SW 1271 (cell line): ENCODE results near the gene C12orf57.
A peak's percentile ranks its signal among the peaks of the same experiment; 100 is the strongest.

Source experiments
- DNase-seq, 2 experiments: peaks; one replicate each; lab custom pipeline; 2025; lab: John Stamatoyannopoulos, UW

The C12orf57 gene

DNA sequence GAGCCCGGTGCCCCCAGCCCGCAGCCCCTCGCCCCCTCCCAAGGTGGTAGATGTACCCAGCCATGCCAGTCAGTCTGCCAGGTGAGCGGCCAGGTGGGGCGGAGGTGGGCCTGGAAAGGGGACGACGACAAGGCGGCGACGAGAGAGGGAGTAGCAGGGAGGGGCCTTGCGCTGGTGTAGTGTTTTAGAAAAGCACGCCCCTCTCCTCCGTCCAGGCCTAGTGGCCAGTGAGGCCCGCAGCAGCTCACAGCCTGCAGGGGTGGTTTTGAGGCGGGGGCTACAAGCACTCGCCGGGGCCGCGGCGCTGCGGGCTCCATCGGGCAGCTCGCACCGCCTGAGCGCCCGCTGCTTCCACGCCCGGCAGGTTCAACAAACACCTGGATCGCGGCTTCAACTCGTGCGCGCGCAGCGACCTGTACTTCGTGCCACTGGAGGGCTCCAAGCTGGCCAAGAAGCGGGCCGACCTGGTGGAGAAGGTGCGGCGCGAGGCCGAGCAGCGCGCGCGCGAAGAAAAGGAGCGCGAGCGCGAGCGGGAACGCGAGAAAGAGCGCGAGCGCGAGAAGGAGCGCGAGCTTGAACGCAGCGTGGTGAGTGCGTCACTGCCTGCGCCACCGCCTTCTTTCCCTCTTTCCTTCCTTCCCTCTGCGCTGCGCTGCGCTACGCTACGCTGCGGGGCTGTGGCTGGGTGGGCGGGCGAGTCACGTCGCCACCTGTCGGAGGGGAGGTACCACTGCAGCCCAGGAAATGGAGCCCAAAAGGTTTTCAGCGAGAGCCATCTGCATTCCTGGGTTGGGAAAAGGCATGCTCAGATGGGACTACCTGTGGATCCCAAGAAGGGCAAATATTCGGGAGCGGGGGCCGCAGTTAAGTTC is 6.1 kb upstream of the C12orf57 start:
- peak; percentile 87 to 94 for DNase-seq

GRCh38 chr12:6938353-6939190 is 5.2 kb upstream of the C12orf57 start:
- no peak for DNase-seq

DNA sequence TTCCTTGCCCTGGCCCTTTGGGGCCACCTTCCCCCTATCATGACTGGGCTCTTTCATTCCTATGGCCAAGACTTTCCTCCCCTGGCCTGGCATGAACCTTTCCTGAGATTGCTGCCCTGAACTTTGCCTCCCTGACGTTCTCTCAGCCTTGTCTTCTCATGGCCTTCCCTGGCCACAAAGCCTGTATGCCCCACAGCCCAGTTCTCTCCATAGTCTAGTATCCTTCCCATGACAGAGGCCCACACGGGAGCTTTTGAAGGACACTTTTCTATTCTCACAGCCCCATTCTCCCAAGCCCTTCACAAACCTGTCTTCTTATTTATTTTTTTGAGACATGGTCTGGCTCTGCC is 4.7 kb upstream of the C12orf57 start:
- DNase-seq: no peak

DNA sequence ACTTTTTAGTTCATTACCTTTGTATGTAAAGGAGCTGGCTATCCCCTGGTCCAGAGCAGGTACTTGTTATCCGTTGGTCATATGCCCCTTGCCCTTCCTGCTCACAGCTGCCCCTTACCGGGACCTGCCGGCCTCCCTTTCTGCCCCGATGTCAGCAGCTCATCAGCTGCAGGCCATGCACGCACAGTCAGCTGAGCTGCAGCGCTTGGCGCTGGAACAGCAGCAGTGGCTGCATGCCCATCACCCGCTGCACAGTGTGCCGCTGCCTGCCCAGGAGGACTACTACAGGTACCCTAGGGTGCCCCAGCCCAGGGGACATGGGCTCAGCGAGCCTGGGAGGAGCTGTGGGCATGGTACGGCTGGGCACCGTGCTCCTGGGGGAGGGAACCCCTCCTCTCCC is 2.6 kb upstream of the C12orf57 start:
- DNase-seq: no peak

DNA sequence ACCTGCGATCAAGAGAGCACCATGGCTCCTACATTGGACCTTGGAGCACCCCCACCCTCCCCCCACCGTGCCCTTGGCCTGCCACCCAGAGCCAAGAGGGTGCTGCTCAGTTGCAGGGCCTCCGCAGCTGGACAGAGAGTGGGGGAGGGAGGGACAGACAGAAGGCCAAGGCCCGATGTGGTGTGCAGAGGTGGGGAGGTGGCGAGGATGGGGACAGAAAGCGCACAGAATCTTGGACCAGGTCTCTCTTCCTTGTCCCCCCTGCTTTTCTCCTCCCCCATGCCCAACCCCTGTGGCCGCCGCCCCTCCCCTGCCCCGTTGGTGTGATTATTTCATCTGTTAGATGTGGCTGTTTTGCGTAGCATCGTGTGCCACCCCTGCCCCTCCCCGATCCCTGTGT is 2.0 kb upstream of the C12orf57 start:
- DNase-seq: no peak

DNA sequence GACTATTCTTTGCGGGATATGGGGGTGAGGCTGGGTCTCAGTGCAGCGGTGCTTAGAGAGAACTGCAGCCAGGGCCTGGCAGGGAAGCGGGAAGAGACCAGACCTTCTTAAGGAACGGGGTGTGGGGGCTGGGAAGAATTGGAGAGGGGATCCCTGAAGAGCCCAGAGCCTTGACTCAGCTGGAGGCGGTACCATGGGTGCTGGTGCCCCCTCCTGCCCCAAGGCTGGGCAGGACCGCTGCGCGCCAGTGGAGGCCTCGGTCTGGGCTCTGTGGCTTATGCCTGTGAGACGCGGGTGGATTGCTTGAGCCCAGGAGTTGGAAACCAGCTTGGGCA is 1.5 kb upstream of the C12orf57 start:
- DNase-seq: no peak

DNA sequence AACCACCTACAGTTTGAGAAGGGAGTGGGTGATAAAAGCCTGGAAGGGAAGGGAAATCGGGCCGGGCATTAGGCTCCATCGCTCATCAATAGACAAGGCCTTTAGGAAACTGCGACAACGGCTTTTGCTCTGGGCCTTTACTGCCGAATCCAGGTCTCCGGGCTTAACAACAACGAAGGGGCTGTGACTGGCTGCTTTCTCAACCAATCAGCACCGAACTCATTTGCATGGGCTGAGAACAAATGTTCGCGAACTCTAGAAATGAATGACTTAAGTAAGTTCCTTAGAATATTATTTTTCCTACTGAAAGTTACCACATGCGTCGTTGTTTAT is 467 bp upstream of the C12orf57 start:
- DNase-seq: peak; percentile 54 to 92

DNA sequence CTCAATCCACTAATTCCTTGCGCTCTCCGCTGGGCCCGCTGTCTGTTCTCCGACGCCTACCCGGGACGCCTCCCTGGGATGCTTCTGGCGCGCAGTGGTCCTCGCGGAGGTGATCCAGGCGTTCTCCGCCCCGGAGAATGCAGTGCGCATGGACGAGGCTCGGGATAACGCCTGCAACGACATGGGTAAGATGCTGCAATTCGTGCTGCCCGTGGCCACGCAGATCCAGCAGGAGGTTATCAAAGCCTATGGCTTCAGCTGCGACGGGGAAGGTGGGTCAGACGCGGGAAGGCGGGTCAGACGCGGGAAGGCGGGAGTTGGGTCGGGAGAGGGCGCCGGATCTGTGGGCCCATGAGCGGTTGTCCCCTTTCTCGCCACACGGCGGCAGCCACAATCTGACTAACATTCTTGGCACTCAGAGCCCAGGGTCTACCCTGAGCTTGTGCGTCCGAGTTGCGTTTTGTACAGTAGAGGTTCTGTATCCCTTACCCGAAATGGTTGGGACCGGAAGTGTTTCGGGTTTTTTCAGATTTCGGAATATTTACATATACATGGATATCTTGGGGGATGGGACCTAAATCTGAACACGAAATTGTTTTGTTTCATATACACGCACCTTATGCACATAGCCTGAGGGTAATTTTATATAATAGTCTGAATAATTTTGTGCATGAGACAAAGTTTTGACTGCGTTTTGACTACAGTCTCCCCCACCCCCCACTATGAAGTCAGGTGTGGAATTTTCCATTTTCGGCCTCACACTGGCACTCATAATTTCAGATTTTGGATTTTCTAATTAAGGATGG is 762 bp downstream of the C12orf57 start:
- DNase-seq: peak; percentile 86 to 95

DNA sequence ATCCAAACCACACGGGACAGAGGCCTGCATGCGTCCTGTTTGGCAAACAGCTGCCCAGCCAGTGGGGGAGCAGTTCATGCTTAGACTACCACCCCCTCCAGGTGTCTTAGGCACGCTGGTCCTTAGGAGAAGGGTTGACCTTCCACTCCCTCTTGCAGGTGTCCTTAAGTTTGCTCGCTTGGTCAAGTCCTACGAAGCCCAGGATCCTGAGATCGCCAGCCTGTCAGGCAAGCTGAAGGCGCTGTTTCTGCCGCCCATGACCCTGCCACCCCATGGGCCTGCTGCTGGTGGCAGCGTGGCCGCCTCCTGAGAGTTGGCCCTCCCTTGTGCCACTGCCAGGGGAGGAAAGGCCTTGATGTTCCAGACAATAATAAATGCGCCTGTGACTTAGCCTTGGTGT is 1.8 kb downstream of the C12orf57 start:
- no peak for DNase-seq

GRCh38 chr12:6946033-6946919 is 2.5 kb downstream of the C12orf57 start:
- DNase-seq: no peak

GRCh38 chr12:6946920-6947374 is 3.1 kb downstream of the C12orf57 start:
- no peak for DNase-seq

- no peak for DNase-seq
These were observed 3.8 kb downstream of the C12orf57 start for GRCh38 chr12:6947615-6948014.

DNA sequence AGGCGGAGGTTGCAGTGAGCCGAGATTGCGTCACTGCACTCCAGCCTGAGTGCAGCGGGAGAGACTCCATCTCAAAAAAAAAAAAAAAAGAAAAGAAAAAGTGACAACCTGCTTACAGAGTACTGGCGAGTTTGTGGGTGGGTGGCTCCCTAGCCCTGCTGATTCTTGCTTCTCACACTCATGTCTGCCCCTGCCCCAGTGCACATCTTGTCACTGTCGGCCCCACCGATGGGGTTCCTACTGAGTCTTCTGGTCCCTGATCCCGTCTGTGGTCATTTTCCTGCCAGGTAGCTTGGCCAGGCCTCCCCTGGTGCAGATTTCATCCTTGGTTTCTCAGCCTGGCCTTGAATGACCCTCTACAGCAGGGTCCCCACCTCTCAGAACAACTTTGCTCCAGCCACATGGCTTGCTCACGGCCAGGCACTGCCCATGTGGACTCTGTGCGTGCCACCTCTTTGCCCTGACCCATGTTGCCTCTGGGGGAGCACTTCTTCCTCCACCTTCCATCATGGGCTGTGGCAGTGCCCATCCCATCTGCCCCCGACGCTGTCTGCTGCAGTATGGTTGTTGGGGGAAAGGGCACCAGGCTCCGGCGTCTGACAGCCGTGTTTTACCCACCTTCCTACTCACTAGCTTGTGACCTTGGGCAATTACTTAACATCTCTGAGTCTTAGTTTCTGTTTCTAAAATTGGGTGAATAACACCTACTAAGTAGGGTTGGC is 5.2 kb downstream of the C12orf57 start:
- DNase-seq: no peak

- DNase-seq: no peak
These were observed 6.6 kb downstream of the C12orf57 start for GRCh38 chr12:6950401-6950801.

DNA sequence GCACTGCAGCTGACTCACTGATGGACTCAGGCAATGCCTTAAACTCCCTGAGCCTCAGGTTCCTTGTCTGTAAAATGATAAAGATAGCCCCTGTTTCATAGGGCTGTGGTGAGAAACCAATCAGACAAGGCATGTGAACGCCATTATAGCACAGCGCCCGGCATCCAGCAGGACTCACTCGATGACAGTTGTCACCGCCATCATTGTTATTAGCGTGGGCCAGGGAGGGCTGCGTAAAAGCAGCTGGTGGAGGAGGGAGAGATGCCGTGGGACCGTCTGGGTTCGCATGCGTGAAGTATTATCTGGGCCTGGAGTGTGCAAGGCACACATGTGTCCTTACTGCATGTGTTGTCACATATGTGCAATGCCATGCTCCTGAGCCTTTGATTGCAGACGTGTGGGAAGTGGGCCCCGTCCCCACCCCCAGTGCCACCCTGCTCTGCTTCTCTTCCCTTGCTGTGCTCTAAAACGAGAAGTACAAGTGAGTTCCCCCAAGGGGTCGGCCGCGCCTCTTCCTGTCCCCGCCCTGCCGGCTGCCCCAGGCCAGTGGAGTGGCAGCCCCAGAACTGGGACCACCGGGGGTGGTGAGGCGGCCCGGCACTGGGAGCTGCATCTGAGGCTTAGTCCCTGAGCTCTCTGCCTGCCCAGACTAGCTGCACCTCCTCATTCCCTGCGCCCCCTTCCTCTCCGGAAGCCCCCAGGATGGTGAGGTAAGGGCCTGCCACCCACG is 7.2 kb downstream of the C12orf57 start, which contains the start of gene PTPN6:
Gene PTPN6, plus strand, starts transcription at position 546 of the 730 bp plus-strand sequence. Its CDS starts 157 bp downstream, at position 703.
- no peak for DNase-seq

- no peak for DNase-seq
These were observed 7.8 kb downstream of the C12orf57 start for GRCh38 chr12:6951551-6952120.

DNA sequence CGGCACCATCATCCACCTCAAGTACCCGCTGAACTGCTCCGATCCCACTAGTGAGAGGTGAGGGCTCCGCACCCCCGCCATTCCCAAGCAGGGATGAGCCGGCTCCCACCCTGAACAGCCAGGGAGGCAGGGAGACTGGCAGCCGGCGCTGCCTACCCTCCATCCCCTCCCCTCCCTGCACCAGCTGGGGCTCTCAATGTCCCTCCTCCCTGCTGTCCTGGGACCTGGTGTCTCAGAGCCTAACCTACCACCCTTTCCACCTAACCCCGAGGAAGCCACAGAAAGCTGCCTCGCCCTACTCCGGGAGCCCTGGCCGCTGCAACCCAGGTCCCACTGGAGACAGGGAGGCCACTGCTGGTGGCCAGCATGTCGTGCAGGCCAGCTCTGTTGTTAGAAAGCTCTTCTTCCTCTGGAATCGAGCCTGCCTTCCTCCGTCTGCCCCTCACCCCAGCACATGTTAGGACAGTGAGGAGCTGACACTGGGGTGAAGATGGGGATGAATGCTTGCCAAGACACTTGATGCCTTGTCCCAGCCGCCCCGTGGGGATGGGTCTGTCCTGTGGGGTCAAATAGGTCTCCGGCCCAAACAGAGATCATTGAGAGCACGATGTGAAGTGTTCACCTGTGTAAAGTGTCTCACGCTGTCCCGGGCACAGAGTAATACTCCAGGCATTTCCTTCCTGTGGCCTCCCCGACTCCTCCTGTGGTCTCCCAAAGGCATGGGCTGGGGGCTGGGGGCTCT is 8.5 kb downstream of the C12orf57 start:
- no peak for DNase-seq

GRCh38 chr12:6952863-6953441 is 9.1 kb downstream of the C12orf57 start:
- no peak for DNase-seq
